HG02885 (cell line): ENCODE results near the gene LMOD2.

Experiments used
- ATAC-seq: cut with Tn5 transposase; IDR thresholded peaks from one replicate; pipeline ENCODE4 v1.9.1; 2021; ENCODE audit warnings: mild to moderate bottlenecking; ENCODE audit not compliant: unreplicated experiment, poor library complexity

The LMOD2 gene

GRCh38 chr7:123637878-123638277 lies 17.8 kb upstream of the LMOD2 start:
- ATAC-seq, result no peak

DNA sequence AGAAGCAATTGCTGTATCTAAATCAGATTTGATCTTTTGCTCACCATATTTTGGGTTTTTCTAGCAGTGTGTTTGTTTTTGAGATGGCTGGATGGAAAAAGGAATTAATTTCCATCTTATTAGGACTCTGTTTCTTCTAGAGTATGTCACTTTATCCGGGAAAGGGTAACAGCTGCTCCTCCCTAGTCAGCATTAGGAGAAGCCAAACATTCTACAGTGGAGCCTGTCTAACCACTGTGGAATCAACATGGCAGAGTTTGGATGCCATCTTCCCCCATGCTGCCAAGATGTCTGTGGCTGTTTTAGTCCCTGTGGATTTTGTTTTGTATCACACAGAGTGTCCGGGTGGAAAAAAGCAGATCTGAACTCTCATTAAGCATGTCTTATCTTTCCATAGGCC lies 16.0 kb upstream of the LMOD2 start:
- ATAC-seq, result no peak

- no peak for ATAC-seq
These were observed 15.1 kb upstream of the LMOD2 start for GRCh38 chr7:123640583-123640982.

GRCh38 chr7:123641901-123642300 lies 13.8 kb upstream of the LMOD2 start:
- ATAC-seq, result no peak

- ATAC-seq, result no peak
These were observed 11.9 kb upstream of the LMOD2 start for GRCh38 chr7:123643495-123644441.

- ATAC-seq, result no peak
These were observed 10.2 kb upstream of the LMOD2 start for GRCh38 chr7:123645516-123645915.

- ATAC-seq, result no peak
These were observed 8.4 kb upstream of the LMOD2 start for GRCh38 chr7:123647106-123647730.

- ATAC-seq, result no peak
These were observed 5.7 kb upstream of the LMOD2 start for GRCh38 chr7:123649964-123650363.

DNA sequence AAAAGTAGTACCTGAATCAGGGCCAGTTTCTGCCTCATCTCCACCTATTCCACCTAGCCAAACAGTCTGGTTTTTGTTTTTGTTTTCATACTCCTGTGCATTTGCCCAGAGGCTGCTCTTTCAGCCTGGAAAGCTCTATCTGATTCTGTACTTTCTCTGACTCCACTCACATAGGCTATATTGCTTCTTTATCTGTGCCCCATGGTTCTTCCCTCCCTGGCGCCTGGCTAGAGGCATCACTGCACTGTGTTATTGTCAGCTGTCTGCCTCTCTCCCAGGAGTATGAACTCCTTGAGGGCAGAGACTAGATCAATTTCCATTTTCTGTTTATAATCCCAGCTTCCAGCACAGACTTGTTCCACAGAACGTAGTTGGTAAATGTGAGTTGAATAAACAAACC lies 5.1 kb upstream of the LMOD2 start:
- no peak for ATAC-seq

GRCh38 chr7:123652406-123652805 lies 3.3 kb upstream of the LMOD2 start:
- ATAC-seq, result no peak

DNA sequence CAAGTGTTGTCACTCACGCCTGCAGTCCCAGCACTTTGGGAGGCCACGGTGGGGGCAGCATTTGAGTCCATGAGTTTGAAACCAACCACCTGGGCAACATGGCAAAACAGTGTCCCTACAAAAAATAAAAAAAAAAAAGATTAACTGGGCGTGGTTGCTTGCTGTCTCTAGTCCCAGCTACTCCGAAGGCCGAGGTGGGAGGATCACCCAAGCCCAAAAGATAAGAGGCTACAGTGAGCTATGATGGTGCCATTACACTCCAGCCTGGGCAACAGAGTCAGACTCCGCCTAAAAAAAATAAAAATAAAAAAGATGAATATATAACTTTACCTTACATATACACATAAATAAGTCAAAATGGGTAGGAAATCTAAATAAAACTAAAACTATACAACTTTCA lies 2.5 kb upstream of the LMOD2 start:
- no peak for ATAC-seq

DNA sequence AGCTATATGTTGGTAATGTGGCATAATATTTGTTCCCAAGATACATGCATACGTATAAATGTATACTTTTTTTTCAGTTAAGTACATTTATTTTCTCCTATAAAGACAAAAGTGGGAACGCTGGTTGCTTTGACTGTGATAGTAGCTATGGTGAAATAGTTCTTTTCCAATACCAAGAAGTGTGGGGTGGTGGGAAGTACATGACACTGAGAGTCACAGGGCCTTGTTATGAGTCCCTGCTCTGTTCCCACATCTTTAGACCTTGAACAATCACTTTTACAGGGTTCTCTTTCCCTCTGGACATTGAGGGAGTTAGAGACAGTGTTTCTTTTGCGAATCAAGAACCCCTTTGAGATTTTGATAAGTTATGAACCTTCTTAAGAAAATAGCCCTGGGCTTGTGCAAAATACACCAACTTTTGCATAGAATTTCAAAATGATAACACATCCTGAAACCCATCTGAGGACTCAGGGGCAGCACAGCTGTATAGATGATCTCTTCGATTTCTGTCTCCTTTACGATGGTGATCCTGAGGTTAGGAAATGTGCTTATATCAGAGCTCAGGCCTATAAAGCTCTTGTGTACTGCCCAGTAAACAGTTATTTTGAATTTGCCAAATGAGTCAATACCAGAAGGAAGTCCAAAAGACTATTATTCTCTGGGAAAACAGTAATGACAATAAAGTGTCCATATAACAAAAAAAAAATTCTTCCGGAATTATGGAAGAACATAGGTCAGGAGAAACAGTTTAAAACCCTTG lies 1.1 kb downstream of the LMOD2 start:
- ATAC-seq, result no peak

DNA sequence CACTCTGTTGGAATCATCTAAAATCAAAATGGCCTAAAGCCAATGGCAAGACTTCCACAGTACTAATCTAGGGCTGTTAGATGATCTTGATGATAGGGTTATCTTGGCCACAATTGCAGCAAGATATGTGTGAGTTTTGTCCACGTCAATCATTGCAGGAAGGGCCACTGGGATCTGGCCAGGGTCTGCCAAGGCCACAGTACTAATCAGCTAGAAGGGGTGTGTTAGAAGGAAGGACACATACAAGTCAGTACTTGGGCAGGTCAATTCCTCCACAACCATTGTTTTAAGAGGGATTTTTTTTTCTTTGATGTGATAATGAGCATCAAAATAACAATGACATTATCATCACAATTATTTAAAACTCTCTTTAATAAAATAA lies 1.6 kb downstream of the LMOD2 start:
- no peak for ATAC-seq

GRCh38 chr7:123658023-123658422 lies 2.4 kb downstream of the LMOD2 start:
- ATAC-seq, result no peak

- ATAC-seq, result no peak
These were observed 5.1 kb downstream of the LMOD2 start for GRCh38 chr7:123660514-123661354.

- ATAC-seq, result no peak
These were observed 6.1 kb downstream of the LMOD2 start for GRCh38 chr7:123661765-123662164.

DNA sequence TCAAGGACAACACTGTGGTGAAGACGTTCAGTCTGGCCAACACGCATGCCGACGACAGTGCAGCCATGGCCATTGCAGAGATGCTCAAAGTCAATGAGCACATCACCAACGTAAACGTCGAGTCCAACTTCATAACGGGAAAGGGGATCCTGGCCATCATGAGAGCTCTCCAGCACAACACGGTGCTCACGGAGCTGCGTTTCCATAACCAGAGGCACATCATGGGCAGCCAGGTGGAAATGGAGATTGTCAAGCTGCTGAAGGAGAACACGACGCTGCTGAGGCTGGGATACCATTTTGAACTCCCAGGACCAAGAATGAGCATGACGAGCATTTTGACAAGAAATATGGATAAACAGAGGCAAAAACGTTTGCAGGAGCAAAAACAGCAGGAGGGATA lies 6.6 kb downstream of the LMOD2 start:
- no peak for ATAC-seq

DNA sequence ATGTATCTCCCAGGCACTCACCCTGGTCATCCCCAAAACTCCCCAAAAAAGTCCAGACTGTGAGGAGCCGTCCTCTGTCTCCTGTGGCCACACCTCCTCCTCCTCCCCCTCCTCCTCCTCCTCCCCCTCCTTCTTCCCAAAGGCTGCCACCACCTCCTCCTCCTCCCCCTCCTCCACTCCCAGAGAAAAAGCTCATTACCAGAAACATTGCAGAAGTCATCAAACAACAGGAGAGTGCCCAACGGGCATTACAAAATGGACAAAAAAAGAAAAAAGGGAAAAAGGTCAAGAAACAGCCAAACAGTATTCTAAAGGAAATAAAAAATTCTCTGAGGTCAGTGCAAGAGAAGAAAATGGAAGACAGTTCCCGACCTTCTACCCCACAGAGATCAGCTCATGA lies 7.1 kb downstream of the LMOD2 start:
- no peak for ATAC-seq

- ATAC-seq, result no peak
These were observed 7.5 kb downstream of the LMOD2 start for GRCh38 chr7:123663200-123663599.

GRCh38 chr7:123665157-123665556 lies 9.5 kb downstream of the LMOD2 start:
- no peak for ATAC-seq
